Liver (tissue), 9 donors: ENCODE results near the gene CLN6. TPM values are rescaled to one million over a fixed set of nuclear protein-coding genes. Genes with fewer than 3 reads are reported as not detected.

Experiments
- DNase-seq: peaks from one replicate; pipeline ENCODE4 v3.0.0-alpha.2; 2017; ENCODE audit warnings: low spot score
- H3K27ac ChIP-seq, 2 donors: one replicate each; pipeline ENCODE4 v1.7.0; 2013; ENCODE audit warnings: inconsistent platforms in 2 of 2, low read length in 2 of 2, control low read depth in 1 of 2, low read depth in 1 of 2, mild to moderate bottlenecking in 1 of 2
- H3K27me3 ChIP-seq, 4 donors: one replicate each; pipeline versions ENCODE4 v1.6.1 to v1.7.0; 2013; ENCODE audit warnings: low read length in 3 of 4, inconsistent platforms in 1 of 4, mild to moderate bottlenecking in 1 of 4, moderate library complexity in 1 of 4; ENCODE audit not compliant: control insufficient read depth in 4 of 4, insufficient read depth in 4 of 4
- H3K36me3 ChIP-seq, 4 donors: one replicate each; pipeline versions ENCODE4 v1.6.1 to v1.7.0; 2013; ENCODE audit warnings: low read length in 3 of 4, mild to moderate bottlenecking in 3 of 4, low read depth in 1 of 4, moderate library complexity in 1 of 4; ENCODE audit not compliant: control insufficient read depth in 4 of 4, insufficient read depth in 3 of 4
- H3K4me1 ChIP-seq, 4 donors: one replicate each; pipeline versions ENCODE4 v1.6.1 to v1.7.0; 2013; ENCODE audit warnings: low read length in 3 of 4, mild to moderate bottlenecking in 3 of 4, moderate library complexity in 1 of 4; ENCODE audit not compliant: control insufficient read depth in 4 of 4, insufficient read depth in 4 of 4
- H3K4me3 ChIP-seq, 3 donors: one replicate each; pipeline versions ENCODE4 v1.6.1 to v1.7.0; 2013; ENCODE audit warnings: low read length in 3 of 3, control low read depth in 1 of 3, low read depth in 1 of 3, mild to moderate bottlenecking in 1 of 3
- H3K9ac ChIP-seq, 2 donors: one replicate each; pipeline ENCODE4 v1.7.0; 2013; ENCODE audit warnings: low read length in 2 of 2, mild to moderate bottlenecking in 2 of 2, moderate library complexity in 2 of 2, control low read depth in 1 of 2, low read depth in 1 of 2
- H3K9me3 ChIP-seq, 4 donors: one replicate each; pipeline versions ENCODE4 v1.6.1 to v1.7.0; 2013; ENCODE audit warnings: low read length in 3 of 4; ENCODE audit not compliant: control insufficient read depth in 4 of 4
- ATF3 ChIP-seq: IDR thresholded peaks from 2 replicates; pipeline ENCODE4 v1.6.1; 2016; ENCODE audit warnings: antibody characterized with exemption
- CTCF ChIP-seq: fragments of 150-350 bp; IDR thresholded peaks from 2 replicates; pipeline ENCODE4 v1.5.1; 2017; ENCODE audit warnings: improper control_type of control experiment, low read depth, low read length; ENCODE audit not compliant: missing input control
- EGR1 ChIP-seq, 2 donors: IDR thresholded peaks; 2 replicates each; pipeline ENCODE4 v1.6.1; 2016 to 2018; ENCODE audit warnings: antibody characterized with exemption in 2 of 2, low read depth in 2 of 2
- FOXA1 ChIP-seq: IDR thresholded peaks from 2 replicates; pipeline ENCODE4 v1.6.1; 2016; ENCODE audit warnings: antibody characterized with exemption
- FOXA2 ChIP-seq: IDR thresholded peaks from 2 replicates; pipeline ENCODE4 v1.6.1; 2016; ENCODE audit warnings: antibody characterized with exemption
- GABPA ChIP-seq, 2 donors: IDR thresholded peaks in 1 of 2; conservative IDR thresholded peaks in 1 of 2; 2 replicates each; pipeline ENCODE4 v1.6.1; 2016; ENCODE audit warnings: antibody characterized with exemption in 2 of 2, mild to moderate bottlenecking in 1 of 2, moderate library complexity in 1 of 2
- HNF4A ChIP-seq, 2 donors: conservative IDR thresholded peaks; 2 replicates each; pipeline ENCODE4 v1.6.1; 2016; ENCODE audit warnings: antibody characterized with exemption in 2 of 2, mild to moderate bottlenecking in 2 of 2
- HNF4G ChIP-seq: IDR thresholded peaks from 2 replicates; pipeline ENCODE4 v1.6.1; 2016; ENCODE audit warnings: antibody characterized with exemption
- JUND ChIP-seq, 2 donors: IDR thresholded peaks; 2 replicates each; pipeline ENCODE4 v1.6.1; 2016; ENCODE audit warnings: antibody characterized with exemption in 2 of 2
- NR2F2 ChIP-seq: IDR thresholded peaks from 2 replicates; pipeline ENCODE4 v1.6.1; 2016; ENCODE audit warnings: antibody characterized with exemption
- RAD21 ChIP-seq, 2 donors: IDR thresholded peaks; 2 replicates each; pipeline ENCODE4 v1.6.1; 2016; ENCODE audit warnings: antibody characterized with exemption in 2 of 2, mild to moderate bottlenecking in 2 of 2
- REST ChIP-seq: IDR thresholded peaks from 2 replicates; pipeline ENCODE4 v1.6.1; 2016; ENCODE audit warnings: antibody characterized with exemption, mild to moderate bottlenecking
- RXRA ChIP-seq, 2 donors: IDR thresholded peaks; 2 replicates each; pipeline ENCODE4 v1.6.1; 2017 to 2018; ENCODE audit warnings: antibody characterized with exemption in 2 of 2, mild to moderate bottlenecking in 1 of 2
- SP1 ChIP-seq: IDR thresholded peaks from 2 replicates; pipeline ENCODE4 v1.6.1; 2018; ENCODE audit warnings: antibody characterized with exemption, mild to moderate bottlenecking
- YY1 ChIP-seq: IDR thresholded peaks from 2 replicates; pipeline ENCODE4 v1.6.1; 2016; ENCODE audit warnings: antibody characterized with exemption, mild to moderate bottlenecking
- ZBTB33 ChIP-seq: IDR thresholded peaks from 2 replicates; pipeline ENCODE4 v1.6.1; 2016; ENCODE audit warnings: antibody characterized with exemption
- whole genome bisulfite sequencing: extraction: QIAGEN DNeasy Blood & Tissue Kit; methylation state at CpG from one replicate; pipeline ENCODE4 v1.1.7; 2013; 5-methylcytosine and 5-hydroxymethylcytosine counted together
- polyA plus RNA-seq, 2 donors: library from polyadenylated mRNA; stranded (reverse) in 1 of 2; unstranded in 1 of 2; fragments of 200-250 nt in 1 of 2; fragments of >200 nt in 1 of 2; fragmentation: Nextera tagmentation in 1 of 2; extraction: Ambion mirVana in 1 of 2; gene quantifications; one replicate each; pipeline versions ENCODE4 v1.2.1 to v1.2.3, GENCODE V29; 2013 to 2015
- total RNA-seq, 2 donors: library from RNA; depleted of rRNA; stranded (reverse); fragments of >200 nt; gene quantifications; one replicate each; pipeline ENCODE4 v1.2.3, GENCODE V29; 2014
- donor health status: healthy.
- donor health status: healthy.
- donor health status: healthy.
- donor health status: healthy.
- donor health status: healthy.

The CLN6 gene
- total and polyA plus RNA-seq, 4 donors, result 7.2 to 21.2 (median 15.4) TPM

GRCh38 chr15:68256675-68257450, 27.3 kb upstream of the CLN6 start (continued):
- TF ChIP-seq CTCF (no peak), EGR1 (IDR thresholded peaks at IDR 0.05; ENCODE audit: low read depth in 2 of 2) (peak in 1 of 2 donors; percentile 76), SP1 (peak; percentile 72), YY1 (peak; percentile 74), RAD21 (IDR thresholded peaks at IDR 0.05) (peak; percentile 48 to 71), FOXA2 (peak; percentile 22), NR2F2 (no peak), GABPA (IDR thresholded peaks at IDR 0.05 in 1 of 2, conservative IDR thresholded peaks at IDR 0.05 in 1 of 2) (peak in 1 of 2 donors; percentile 47), FOXA1 (peak; percentile 22)

- Histone ChIP-seq H3K9me3 (no peaks in the 10 kb centered on the region), H3K4me1 (peaks cover 0 to 17% (median 9%) of the 10 kb centered on the region in 4 donors), H3K9ac (no peak overlapping the region), H3K36me3 (no peaks in the 10 kb centered on the region), H3K27me3 (no peaks in the 10 kb centered on the region), H3K4me3 (no peak overlapping the region), H3K27ac (no peak overlapping the region)
- DNase-seq, result no peak
- TF ChIP-seq FOXA2, result no peak
- TF ChIP-seq HNF4G, result no peak
- TF ChIP-seq ATF3, result no peak
- TF ChIP-seq RAD21 (IDR thresholded peaks at IDR 0.05), result peak; percentile 97 to 99
- TF ChIP-seq CTCF, result peak; percentile 93
- TF ChIP-seq SP1, result no peak
- TF ChIP-seq REST, result no peak
- no peak for TF ChIP-seq RXRA (IDR thresholded peaks at IDR 0.05)
- TF ChIP-seq JUND (IDR thresholded peaks at IDR 0.05), result no peak
- TF ChIP-seq EGR1 (IDR thresholded peaks at IDR 0.05; ENCODE audit: low read depth in 2 of 2), result no peak
- TF ChIP-seq GABPA (IDR thresholded peaks at IDR 0.05 in 1 of 2, conservative IDR thresholded peaks at IDR 0.05 in 1 of 2), result no peak
- no peak for TF ChIP-seq HNF4A (conservative IDR thresholded peaks at IDR 0.05)
- TF ChIP-seq ZBTB33, result no peak
- TF ChIP-seq FOXA1, result no peak
- no peak for TF ChIP-seq YY1
- WGBS, result 21% methylated on average over 7 of the region's 7 CpGs
Measured at GRCh38 chr15:68252925-68253534, 23.5 kb upstream of the CLN6 start.
